Activated CD4-positive, alpha-beta T cell treated with anti-CD3 and anti-CD28 coated beads, Interleukin-2, amount 50 U/mL, for 48 hours (primary cell): ENCODE data around the gene SLC25A45.

Experiments used
- DNase-seq, 2 experiments: peaks; one replicate each; pipeline ENCODE4 v3.0.0-alpha.2; 2020

Gene SLC25A45

DNA sequence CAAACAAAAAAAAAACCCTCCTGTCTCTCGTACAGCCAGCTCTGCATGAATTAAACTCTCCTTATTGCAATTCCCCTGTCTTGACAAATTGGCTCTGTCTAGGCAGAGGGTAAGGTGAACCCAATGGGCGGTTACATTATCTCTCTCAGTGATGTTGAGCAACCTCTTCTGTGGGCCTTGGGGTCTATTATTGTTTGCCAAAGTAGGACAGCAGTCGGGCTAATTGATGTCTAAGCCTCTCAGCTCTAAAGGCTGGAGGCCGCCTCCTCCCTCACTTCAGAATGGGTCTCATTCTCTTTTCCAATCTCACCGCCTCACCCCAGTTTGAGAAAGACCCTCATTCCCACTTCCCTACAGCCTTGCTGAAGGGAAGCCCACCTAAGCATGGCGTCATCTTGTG lies 1.3 kb upstream of the SLC25A45 start:
- DNase-seq, result no peak

DNA sequence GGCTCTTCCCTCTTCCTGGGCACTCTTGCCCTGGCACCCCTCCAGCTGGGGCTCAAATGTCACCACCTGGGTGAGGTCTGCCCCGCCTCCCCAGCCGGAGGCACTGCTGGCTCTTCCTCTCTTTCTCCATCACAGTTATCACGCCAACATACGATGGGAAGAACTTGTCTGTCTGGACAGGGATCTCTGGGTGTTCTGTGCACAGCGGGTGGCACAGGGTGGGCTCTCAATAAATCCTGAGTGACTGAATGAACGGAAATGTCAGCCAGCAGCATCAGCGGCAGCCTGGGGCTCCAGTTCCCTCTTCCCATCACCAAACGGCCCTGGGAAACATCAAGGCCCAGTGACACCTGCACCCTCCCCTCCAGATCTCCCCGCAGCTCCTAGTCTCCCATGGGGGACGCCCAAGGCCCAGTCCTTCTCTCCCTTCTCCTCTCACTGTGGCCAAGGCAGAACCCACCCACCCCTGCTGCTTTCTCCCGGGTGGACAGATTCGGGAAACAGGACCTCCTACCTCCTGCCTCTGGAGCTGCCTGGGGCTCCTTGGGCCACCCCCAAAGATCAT lies 440 bp upstream of the SLC25A45 start:
- no peak for DNase-seq

DNA sequence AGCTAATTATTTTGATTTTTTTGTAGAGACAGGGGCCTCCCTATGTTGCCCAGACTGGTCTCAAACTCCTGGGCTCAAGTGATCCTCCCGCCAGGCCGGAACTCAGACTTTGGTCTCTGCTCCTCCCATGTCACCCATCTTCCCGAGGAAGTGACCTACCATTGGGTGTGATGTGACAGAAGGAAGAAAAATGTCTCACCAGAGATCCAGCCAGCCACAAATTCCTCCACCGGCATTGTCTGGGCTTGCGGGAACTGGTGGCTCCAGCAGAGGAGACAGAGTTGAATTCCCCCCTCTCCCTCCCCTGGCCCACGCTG lies 772 bp downstream of the SLC25A45 start:
- no peak for DNase-seq

DNA sequence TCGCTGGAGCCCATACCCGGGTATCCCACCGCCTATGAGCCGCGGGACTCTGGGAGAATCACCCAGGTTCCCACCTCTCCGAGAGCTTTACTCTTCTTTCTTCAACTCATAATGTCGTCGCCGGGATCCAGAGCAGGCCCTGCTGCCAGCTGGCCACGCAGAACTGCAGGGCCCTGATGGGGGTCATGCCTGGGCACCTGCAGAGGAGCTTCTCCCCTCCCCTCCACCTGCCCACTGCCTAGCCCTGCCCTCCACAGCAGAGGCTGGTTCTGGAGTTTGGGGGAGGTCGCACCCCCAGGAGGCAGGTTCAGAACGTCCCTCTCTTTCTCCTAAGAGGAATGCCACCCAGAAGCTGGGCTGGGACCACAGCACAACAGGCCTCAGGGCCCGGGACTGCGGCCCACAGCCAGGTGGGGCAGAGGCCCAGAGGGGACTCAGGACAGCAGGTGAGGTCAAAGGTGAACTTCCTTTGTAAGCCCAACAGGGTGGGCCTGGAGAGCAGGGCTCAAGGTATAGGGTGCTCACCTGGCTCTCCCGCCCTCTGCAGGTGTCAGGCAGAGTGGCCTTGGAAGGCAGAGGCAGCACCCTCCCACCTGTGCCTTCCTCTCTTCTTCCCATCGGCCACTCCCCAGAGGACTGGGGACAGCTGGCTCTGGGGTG lies 1.9 kb downstream of the SLC25A45 start:
- DNase-seq, result no peak

DNA sequence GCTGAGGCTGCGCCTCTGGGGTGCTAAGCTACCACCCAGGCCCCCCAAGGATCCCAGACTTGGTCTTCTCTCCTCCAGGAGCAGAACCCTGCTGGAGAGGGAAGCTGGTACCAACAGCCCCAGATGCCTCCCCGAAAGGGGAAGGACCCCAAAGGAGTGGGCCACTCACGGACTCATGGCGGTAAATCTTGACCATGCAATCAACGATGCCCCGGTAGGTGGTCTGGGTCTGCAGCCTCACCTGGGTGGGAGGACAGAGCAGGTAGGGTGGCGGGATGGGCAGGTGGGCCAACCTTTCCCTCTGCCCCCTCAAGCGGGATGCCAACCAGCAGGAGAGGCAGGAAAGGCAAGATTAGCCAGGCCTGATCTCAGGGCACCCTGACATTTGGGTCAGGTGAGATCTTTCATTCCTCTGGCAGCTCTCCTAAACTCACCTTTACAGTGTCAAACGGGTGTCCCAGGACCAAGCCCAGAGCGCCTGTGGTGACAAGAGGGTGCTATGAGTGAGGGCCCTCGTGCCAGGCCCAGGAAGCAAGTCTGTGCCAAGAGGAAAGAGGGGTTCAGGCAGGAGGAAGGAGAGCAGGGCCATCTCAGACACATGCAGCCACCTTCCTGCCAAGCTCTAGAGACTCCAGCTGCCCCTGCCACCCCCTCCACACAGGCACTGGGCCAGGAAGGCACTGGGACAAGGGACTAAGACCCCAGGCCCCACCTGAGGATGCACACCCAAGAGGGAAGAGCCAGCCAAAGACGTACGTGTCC lies 2.6 kb downstream of the SLC25A45 start:
- no peak for DNase-seq

DNA sequence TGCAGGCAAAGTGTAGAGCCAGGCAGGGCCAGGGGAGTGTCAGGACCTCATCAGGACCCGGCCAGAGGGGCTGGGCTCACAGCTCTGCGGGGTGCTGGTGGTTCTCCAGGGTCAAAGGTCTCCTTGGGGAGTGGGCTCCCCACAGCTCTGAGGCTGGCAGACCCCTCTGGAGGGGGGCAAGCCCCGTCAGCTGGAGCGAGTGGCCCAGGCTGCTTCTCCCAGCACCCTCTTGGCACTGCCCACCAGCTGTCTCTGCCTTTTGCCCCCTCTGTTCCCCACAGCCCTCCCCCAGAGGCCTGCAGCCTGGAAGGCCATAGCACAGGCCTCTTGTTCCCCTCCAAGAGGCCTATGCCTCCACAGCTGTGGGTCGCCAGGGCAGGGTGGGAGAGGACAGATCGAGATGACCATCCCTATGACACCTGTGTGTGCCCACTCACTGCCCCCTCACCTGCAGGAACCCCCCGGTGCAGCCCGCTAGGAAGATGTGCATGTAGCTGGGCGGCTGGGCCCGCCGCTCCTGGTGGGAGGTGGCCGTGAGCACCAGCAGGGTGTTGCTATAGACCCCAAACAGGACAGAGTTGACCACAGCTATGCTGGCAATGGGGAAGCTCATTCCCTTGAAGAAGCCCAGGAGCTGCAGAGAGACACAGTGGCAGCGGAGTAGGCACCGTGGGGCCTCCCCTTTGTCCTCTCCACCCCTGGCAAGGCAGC lies 3.4 kb downstream of the SLC25A45 start:
- DNase-seq, result no peak

DNA sequence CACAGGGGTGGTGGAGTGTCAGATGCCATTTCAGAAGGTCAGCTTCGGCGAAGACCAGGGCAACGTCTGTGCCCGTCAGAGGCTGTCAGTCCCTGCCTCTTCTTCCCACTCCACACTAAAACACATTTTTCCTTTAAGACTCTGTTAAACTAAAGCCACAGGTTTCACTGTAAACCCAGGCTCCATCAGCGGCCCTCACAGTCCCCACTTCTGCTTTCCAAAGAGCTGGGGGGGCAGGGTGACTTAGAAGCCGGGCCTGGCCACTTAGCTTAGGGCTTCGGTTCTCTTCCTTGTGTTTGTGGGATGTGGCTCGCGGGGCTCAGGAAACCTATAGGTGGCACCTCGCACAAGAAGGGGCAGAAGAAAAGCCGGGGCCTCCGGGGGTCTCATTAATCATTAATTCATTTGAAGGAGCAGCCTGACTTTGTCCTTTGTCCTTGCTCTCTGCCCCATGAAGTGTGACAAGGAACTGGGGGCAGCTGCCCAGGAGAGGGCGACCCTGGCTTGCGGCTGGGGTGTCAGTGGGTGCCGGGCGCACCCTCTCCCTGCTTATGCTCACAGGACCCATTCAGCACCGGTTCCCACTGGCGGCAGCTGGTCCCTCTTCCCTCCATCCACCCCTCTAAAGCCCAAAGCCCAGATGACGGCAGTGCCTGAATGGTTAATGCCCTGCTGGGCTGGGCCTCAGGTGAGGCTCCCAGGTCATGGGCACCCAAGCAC lies 4.1 kb downstream of the SLC25A45 start:
- DNase-seq, result no peak

DNA sequence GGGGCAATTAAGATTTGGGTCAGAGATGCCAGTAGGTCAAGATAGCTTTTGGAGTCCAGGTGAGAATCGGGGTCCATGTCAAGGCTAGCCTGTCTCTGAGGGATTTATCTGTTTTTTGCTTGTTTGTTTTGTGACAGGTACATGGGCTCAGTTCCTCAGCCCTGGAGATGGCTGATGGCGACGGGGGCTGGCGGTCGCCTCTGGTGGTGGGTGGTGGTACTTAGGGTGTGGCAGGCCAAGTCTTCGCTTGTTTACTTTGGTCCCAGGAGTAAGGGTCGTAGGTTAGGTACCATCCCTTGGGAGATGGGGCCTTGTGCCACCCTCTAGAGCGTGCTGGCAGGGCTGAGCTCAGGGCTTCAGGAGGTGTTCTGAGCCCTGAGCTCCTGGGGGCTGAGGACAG lies 4.7 kb downstream of the SLC25A45 start:
- no peak for DNase-seq

DNA sequence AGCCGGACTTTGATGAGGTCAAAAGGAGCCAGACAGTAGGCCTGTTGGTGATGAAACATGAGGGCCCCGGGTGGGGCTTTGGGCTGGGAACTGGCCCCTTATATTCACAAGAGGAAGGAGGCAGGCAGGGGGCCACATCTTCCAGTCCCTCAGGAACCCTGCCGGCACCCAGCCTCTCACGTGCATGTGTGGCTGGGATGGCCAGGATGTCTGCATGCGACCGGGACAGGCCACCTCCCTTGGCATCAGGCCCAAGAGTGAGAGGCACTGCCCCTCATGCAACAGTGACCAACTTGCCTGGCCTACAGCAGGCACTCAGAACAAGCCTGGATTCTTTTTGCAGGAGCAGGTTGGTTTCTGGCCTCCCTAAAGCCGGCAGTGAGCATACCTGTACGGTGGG lies 5.4 kb downstream of the SLC25A45 start:
- no peak for DNase-seq

DNA sequence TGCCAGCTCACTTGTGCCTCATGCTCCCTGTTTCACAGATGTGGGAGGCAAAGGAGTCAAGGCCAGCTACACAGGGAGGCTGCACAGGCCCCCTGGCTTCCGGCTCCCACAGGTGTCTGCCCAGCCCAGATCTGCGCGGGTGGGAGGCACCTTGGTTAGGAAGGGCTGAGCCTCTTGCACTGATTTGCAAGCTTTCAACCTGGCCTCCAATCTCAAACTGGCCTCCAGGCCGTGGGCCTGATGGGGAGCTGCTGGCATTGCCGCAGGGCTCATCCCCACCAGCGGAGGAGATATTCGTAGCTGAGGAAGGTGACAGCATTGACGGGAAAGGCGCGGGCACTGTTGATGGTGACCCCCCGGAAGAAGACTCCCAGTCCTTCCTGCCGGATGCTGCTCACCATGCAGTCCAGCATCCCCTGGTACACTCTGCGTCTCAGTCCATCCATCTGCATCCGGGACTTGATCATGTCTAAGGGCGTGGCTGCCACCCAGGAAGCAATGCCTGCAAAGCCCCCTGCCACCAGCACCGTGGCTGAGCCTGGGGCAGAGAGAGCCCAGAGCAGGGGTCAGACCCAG lies 6.2 kb downstream of the SLC25A45 start:
- DNase-seq, result no peak

DNA sequence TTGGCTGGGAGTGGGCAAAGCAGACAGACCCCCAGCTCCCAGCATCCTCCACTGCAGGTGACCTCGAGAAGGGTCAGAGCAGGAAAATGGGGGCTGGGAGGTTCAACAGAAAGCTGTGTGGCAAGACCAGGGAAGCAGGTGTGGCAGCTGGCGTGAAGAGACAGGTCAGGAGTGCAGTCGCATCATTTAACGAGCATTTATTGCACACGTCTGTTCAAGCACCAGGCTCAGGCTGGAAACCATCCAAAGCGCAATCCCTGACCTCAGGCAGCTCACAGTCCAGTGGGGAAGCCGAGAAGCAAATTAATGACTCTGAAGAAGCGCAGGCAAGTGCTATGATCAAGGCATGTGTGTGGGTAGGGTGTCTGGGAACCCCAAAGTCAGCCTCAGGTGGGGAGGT lies 7.4 kb downstream of the SLC25A45 start:
- DNase-seq, result no peak

DNA sequence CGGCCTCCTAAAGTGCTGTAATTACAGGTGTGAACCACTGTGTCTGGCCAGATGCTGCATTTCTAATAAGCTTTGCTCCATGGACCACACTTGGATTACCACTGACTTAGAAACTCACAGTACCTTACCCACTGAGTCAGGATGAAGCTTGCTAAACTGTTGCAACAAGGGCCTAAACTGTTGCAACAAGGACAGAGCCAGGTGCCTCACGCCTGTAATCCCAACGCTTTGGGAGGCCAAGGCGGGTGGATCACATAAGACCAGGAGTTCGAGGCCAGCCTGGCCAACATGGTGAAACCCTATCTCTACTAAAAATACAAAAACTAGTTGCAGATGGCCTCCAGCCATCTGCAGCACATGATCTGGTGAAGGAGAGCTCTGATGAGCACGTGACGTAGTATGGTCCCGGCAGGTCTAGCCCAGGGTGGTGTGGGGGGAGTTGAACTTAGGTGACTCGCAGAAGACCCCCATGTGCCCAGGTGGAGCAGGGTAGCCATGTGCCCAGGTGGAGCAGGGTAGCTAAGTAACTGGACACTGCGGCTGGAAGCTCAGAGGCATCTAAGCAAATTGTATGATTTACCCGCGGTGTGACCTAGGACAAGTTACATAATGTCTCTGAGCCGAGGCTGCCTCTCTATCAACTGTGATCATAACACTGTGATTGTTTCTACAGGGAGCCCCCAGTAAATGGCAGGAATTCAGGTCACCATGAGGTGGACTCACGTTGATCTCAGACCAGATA lies 8.4 kb downstream of the SLC25A45 start:
- DNase-seq, result no peak

DNA sequence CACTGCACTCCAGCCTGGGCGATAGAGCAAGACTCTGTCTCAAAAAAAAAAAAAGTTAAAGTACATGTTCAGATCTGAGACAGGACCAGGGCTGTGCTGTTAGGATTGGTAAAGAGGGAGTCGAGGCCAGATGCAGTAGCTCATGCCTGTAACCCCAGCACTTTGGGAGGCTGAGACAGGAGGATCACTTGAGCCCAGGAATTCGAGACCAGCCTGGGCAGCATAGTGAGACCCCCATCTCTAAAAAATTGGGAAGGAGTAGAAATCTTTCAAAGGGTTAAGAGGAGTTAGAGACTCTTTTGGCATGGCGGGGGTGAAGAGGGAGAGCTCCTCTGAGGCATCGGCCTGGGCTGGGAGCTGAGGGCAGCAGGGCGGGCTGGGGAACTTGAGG lies 11.8 kb downstream of the SLC25A45 start:
- DNase-seq, result no peak

DNA sequence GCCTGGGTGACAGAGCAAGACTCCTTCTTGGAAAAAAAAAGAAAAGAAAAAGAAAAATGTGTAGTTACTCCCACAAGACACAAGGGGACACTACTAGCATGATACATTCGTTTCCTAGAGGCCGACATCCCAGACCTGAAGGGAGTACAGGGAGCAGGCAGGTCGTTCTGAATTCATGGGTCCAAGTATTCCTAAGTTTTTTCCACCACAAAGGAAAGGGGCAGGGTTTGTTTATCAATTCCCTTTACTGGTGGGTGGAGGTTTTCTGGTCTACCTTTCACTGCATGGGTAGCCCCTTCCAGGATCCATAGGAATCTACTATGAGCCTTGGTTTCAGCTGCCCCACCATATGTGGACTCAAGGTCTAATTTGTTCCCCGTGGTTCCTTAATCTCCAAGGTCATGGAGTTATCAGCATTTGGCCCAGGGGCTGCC lies 16.1 kb downstream of the SLC25A45 start:
- DNase-seq, result peak in 1 of 2 experiments; percentile 25

DNA sequence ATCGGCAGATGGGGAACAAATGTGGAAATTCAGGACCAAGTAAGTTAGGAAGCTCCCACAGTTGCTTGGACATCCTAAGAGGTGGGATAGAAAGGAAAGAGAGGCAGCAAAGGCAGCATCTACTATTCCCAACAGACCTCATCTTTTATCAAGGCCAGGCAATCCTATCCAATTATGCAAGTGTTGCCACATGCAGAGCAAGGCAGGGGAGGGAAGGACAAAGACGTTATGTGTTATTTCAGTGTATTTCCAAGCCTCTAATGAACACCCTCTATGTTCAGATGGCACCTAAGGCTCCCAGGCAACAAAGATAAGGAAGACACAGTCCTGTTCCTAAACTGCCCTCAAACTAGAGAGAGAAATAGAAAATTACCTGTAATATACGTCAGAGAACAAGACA lies 18.7 kb downstream of the SLC25A45 start:
- DNase-seq, result no peak

DNA sequence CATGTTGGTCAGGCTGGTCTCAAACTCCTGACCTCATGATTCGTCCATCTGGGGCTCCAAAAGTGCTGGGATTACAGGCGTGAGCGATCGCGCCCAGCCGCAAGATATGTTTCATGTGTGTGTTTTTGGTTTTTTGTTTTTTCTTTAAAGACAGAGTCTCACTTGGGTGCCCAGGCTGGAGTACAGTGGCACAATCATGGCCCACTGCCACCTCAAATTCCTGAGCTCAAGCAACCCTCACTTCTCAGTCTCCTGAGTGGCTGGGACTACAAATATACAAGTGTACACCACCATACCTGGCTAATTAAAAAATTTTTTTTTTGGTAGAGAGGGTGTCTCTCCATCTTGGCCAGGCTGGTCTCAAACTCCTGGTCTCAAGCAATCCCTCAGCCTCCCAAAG lies 19.5 kb downstream of the SLC25A45 start:
- DNase-seq, result no peak

DNA sequence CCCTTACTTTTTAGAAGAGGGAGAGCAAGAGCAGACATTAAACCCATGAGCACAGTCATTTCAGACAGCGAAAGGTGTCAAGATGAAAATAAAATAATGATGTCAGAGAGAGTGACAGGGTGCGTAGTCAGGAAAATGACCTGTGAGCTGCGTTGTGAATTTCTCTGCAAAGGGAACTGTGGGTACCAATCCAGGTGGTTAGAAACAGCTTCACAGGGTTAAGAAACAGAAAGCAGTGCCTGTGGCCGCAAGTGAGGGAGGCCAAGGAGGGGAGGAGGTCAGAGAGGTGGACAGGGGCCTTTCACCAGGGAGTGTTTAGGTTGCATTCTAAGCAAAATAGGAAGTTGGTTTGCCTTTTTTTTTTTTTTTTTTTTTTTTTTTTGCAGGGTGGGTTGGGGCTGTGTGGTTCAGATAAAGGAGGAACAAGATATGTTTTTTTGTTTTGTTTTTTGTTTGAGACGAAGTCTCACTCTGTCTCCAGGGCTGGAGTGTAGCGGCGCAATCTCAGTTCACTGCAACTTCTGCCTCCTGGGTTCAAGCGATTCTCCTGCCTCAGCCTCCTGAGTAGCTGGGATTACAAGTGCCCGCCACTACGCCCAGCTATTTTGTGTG lies 20.0 kb downstream of the SLC25A45 start:
- DNase-seq, result no peak

DNA sequence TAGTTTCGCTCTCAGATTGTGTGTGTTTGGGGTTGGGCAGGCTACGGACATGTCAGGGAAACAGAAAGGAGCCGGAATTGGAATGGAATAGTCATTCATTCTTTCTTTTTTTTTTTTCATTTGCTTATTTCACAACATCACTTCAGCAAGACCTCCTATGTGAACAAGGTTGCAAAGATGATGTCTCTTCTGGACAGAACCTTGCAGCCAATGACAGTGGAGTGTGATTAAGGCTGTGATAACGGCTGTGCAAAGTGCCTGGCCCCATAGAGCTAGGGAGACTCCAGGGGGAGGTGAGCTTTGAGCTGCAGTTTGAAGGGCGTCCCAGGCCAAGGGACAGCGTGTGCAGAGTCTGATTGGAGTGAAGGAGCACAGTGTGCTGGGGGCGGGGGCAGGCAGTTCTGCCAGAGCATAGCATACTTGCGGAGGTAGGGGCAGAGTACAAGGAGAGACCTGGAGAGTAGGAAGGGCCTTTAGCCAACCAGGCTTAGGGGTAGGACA lies 24.5 kb downstream of the SLC25A45 start:
- DNase-seq, result no peak

DNA sequence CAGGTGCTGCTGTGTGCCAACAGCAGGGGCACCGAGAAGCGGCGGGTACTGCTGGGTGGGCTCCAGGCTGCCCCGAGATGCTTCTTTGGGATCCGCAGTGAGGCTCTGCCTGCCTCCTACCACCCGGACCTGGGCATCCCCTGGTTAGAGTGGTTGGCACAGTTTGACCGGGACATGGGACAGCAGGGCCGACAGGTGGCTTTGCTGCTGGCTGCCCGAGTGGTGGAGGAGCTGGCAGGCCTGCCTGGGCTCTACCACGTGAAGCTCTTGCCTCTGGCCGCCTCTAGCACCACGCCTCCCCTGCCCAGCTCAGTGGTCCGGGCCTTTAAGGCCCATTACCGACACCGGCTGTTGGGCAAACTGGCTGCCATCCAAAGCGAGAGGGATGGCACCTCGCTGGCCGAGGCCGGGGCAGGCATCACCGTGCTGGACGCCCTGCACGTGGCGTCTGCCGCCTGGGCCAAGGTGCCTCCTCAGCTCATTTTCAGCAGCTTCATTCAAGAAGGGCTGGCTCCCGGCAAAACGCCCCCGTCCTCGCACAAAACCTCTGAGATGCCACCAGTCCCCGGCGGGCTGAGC lies 26.0 kb downstream of the SLC25A45 start:
- DNase-seq, result no peak

DNA sequence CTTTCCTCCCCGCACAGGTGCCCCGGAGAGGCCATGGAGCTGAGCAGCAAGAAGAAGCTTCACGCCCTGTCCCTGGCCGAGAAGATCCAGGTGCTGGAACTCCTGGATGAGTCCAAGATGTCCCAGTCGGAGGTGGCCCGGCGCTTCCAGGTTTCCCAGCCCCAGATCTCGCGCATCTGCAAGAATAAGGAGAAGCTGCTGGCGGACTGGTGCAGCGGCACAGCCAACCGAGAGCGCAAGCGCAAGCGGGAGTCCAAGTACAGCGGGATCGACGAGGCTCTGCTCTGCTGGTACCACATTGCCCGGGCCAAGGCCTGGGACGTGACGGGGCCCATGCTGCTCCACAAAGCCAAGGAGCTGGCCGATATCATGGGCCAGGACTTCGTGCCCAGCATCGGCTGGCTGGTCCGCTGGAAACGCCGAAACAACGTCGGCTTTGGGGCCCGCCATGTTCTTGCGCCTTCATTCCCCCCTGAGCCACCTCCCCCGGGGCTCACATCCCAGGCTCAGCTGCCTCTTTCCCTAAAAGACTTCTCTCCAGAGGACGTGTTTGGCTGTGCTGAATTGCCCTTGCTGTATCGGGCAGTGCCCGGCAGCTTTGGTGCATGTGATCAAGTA lies 26.6 kb downstream of the SLC25A45 start:
- no peak for DNase-seq
